HK-2 (cell line): ENCODE measurements around the gene GALR1.

ENCODE experiments used
- DNase-seq: peaks from one replicate; pipeline ENCODE4 v3.0.0-alpha.2; 2018; ENCODE audit not compliant: unreplicated experiment

Gene GALR1

DNA sequence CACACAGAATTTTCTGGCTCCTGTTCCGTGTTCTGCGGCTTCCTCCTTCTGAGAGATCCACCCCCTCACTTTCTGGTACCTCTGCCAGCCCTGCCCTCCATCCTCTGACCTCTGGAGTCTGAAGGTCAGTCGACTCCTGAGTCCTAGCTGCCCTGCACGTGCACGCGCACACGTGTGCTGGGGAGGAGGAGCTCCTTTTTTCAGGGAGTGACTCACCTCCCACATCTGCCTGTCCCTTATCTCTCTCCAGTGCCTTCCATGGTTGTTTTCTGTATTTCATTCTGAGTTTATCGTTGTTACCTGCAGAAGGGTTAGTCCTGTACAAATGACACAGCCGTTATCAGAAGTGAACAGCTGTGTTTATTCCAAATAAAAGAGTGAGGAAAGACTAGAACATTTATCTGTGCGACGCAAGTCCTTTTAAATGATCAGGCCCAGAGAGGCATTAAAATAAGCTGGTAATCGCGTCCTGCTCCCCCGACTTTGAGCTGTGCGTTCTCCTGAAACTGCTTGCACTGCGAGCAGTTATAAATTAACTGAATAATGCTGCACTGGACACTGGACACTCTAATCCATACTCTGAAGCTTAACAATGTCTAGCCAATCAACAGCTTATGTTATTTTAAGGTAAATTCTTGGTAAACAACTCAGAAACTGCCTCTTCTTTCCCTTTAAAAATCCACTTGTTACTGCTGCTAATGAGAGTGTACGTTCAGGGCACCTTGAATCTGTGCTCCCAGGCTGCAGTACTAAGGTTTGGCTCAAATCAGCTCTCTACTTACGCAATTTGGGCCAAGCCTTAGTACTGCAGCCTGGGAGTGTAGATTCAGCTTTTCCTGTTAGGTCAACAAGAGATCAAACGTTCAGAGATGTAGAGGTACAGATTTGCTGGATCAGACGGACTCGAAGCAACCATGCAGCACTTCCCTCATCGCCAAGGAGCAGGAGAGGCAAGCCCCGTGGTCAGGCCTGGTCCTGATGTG lies 72.5 kb downstream of the GALR1 start:
- no peak for DNase-seq

DNA sequence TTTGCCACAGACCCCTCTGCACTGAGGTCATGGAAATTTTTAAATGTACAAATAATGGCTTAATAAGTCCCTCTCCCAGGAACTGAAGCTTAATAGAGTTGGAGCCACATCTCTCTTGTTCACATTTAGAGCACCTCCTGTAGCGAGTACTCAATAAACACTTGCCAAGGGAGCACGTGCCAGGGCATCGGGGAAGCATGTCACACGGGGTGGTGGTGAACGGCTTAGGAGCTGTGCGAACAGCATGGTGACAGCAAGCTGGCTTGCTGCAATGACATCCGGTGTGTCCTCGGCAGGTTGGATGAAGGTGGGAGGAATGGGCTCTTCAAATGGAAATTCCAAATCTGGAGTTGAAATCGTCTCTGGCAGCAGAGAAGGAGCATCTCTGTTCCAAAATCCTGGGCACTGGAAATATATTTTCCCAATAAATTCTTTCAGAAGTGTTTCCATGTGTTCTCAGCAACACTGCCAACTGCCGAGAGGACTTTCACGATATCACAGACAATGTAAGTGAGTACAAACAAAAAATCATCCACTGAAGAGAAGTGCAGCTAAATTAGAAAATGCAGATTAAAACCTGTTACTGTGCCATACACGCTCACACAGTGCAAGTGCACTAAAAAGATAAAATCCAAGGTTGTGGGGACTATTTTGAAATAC lies 74.1 kb downstream of the GALR1 start:
- DNase-seq, result no peak
